ENCODE measurements around the gene CDH4. TPM values are rescaled to one million over a fixed set of nuclear protein-coding genes. Genes with fewer than 3 reads are reported as not detected.

The CDH4 gene
- polyA plus RNA-seq, 1 donor (not counting 4 experiments of a cell fraction or from before 2014, with no cell fraction given): 2.2 TPM

GRCh38 chr20:61746781-61747180, 494.7 kb downstream of the CDH4 start:
- no peak overlapping the region for H2AFZ ChIP-seq (ENCODE audit: control insufficient read depth, low read length)
- peaks cover 7% of the 10 kb centered on the region for H3K27me3 ChIP-seq (ENCODE audit: control insufficient read depth, extremely low read depth, insufficient read depth, low read length)
- no peak overlapping the region for H3K4me2 ChIP-seq (ENCODE audit: control insufficient read depth, extremely low read depth, insufficient read depth, low read depth, low read length)
- no peak for FAIRE-seq
- H3K9me1 ChIP-seq (ENCODE audit: control insufficient read depth, extremely low read depth, insufficient read depth, low read length): no peaks in the 10 kb centered on the region
- H3K4me1 ChIP-seq (ENCODE audit: control insufficient read depth, extremely low read depth, insufficient read depth, low read length): no peaks in the 10 kb centered on the region
- H3K4me3 ChIP-seq (ENCODE audit: control insufficient read depth in 2 of 3, extremely low read depth in 1 of 3, insufficient read depth in 2 of 3, low read depth in 1 of 3, low read length in 3 of 3): no peak overlapping the region
- H3K27ac ChIP-seq (ENCODE audit: control insufficient read depth, insufficient read depth, low read length): no peak overlapping the region
- H3K79me2 ChIP-seq (ENCODE audit: control insufficient read depth, insufficient read depth, low read length): no peaks in the 10 kb centered on the region
- H3K36me3 ChIP-seq (ENCODE audit: control insufficient read depth in 2 of 2, extremely low read depth in 1 of 2, insufficient read depth in 2 of 2, low read length in 2 of 2): no peaks in the 10 kb centered on the region
- no peak for DNase-seq (ENCODE audit: low read depth, low spot score)
- TF ChIP-seq EZH2 (IDR thresholded peaks at IDR 0.05; ENCODE audit: low read length): no peak
- TF ChIP-seq CTCF (optimal IDR thresholded peaks at IDR 0.05 in 1 of 3, IDR thresholded peaks at IDR 0.05 in 1 of 3, conservative IDR thresholded peaks at IDR 0.05 in 1 of 3; ENCODE audit: extremely low read depth in 1 of 3, insufficient read depth in 2 of 3, low read length in 3 of 3): no peak
- dilution Hi-C loops (cut with MboI; ENCODE audit: extremely low pct_ligation_motif_present, low sequenced_read_pairs): no loop called here
- H4K20me1 ChIP-seq (ENCODE audit: control insufficient read depth, extremely low read depth, insufficient read depth, low read length): peaks cover 3% of the 10 kb centered on the region
- H3K9ac ChIP-seq (ENCODE audit: control insufficient read depth, extremely low read depth, insufficient read depth, low read length): no peak overlapping the region
- peaks cover 2% of the 10 kb centered on the region for H3K9me3 ChIP-seq (ENCODE audit: control insufficient read depth, low read depth, low read length)

GRCh38 chr20:61748376-61748775, 496.3 kb downstream of the CDH4 start:
- no peak for FAIRE-seq
- Histone ChIP-seq H2AFZ (ENCODE audit: control insufficient read depth, low read length) (no peak overlapping the region), H3K27ac (ENCODE audit: control insufficient read depth, insufficient read depth, low read length) (no peak overlapping the region), H3K9me1 (ENCODE audit: control insufficient read depth, extremely low read depth, insufficient read depth, low read length) (no peaks in the 10 kb centered on the region), H3K4me2 (ENCODE audit: control insufficient read depth, extremely low read depth, insufficient read depth, low read depth, low read length) (no peak overlapping the region), H3K4me1 (ENCODE audit: control insufficient read depth, extremely low read depth, insufficient read depth, low read length) (peaks cover 5% of the 10 kb centered on the region), H3K4me3 (ENCODE audit: control insufficient read depth in 2 of 3, extremely low read depth in 1 of 3, insufficient read depth in 2 of 3, low read depth in 1 of 3, low read length in 3 of 3) (no peak overlapping the region), H3K36me3 (ENCODE audit: control insufficient read depth in 2 of 2, extremely low read depth in 1 of 2, insufficient read depth in 2 of 2, low read length in 2 of 2) (no peaks in the 10 kb centered on the region), H3K79me2 (ENCODE audit: control insufficient read depth, insufficient read depth, low read length) (no peaks in the 10 kb centered on the region), H3K9ac (ENCODE audit: control insufficient read depth, extremely low read depth, insufficient read depth, low read length) (no peak overlapping the region), H4K20me1 (ENCODE audit: control insufficient read depth, extremely low read depth, insufficient read depth, low read length) (no peaks in the 10 kb centered on the region), H3K27me3 (ENCODE audit: control insufficient read depth, extremely low read depth, insufficient read depth, low read length) (peaks cover 6% of the 10 kb centered on the region), H3K9me3 (ENCODE audit: control insufficient read depth, low read depth, low read length) (peaks cover 2% of the 10 kb centered on the region)
- DNase-seq (ENCODE audit: low read depth, low spot score): no peak
- TF ChIP-seq CTCF (optimal IDR thresholded peaks at IDR 0.05 in 1 of 3, IDR thresholded peaks at IDR 0.05 in 1 of 3, conservative IDR thresholded peaks at IDR 0.05 in 1 of 3; ENCODE audit: extremely low read depth in 1 of 3, insufficient read depth in 2 of 3, low read length in 3 of 3) (no peak), EZH2 (IDR thresholded peaks at IDR 0.05; ENCODE audit: low read length) (no peak)
- dilution Hi-C loops (cut with MboI; ENCODE audit: extremely low pct_ligation_motif_present, low sequenced_read_pairs): no loop called here

Data from keratinocyte (primary cell).